HG03460 (cell line): ENCODE results near the gene UFD1.

Experiments
- ATAC-seq: cut with Tn5 transposase; IDR thresholded peaks from one replicate; pipeline ENCODE4 v1.9.1; 2021; ENCODE audit not compliant: unreplicated experiment

The UFD1 gene

DNA sequence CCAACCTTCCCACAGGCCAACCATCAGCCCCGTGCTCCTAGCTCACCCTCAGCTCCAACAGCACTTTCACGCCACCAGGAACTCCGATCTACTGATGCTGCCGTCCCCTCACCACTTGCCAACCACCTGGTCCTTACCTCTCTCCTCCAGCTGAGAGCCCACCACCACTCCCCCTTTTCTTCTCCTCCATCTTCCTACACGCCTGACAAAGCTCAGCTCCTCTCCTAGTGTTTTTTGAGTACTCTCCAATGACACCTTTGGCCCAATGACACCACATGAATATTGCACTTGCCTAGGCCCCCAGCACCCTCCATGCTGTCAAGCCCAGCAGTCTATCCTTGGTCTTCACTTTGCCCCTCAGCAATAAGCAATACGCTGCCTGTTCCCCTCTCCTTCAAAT, 78.1 kb downstream of the UFD1 start:
- ATAC-seq, result no peak
